Measurements from ENCODE around the gene SOWAHA.

Gene SOWAHA

GRCh38 chr5:132839426-132840301 lies 26.6 kb downstream of the SOWAHA start:
- no peak overlapping the region for H3K9ac ChIP-seq (ENCODE audit: low read length)
- no peaks in the 10 kb centered on the region for H3F3A ChIP-seq (ENCODE audit: insufficient read depth, low read length)
- H2AFZ ChIP-seq (ENCODE audit: low read length): no peak overlapping the region

GRCh38 chr5:132840313-132840712 lies 27.2 kb downstream of the SOWAHA start:
- no peak overlapping the region for H3K4me2 ChIP-seq (ENCODE audit: low read depth, low read length)
- H3K9me3 ChIP-seq (replicated peaks; ENCODE audit: insufficient read depth, low read length): no peaks in the 10 kb centered on the region
- TF ChIP-seq CTCF (IDR thresholded peaks at IDR 0.05; ENCODE audit: low read length) (no peak), EZH2 (optimal IDR thresholded peaks at IDR 0.05; ENCODE audit: low read depth, low read length) (no peak), EZH2phosphoT487 (IDR thresholded peaks at IDR 0.05; ENCODE audit: low read length) (no peak)
- no peak overlapping the region for H3K27ac ChIP-seq (ENCODE audit: low read length)
- H3K9me2 ChIP-seq (replicated peaks; ENCODE audit: insufficient read depth, low read length): no peaks in the 10 kb centered on the region
- no peaks in the 10 kb centered on the region for H3K79me2 ChIP-seq (ENCODE audit: low read length)
- H3K36me3 ChIP-seq (replicated peaks; ENCODE audit: insufficient read depth, low read length): no peaks in the 10 kb centered on the region
- H2AFZ ChIP-seq (ENCODE audit: low read length): no peak overlapping the region
- no peak overlapping the region for H3K9ac ChIP-seq (ENCODE audit: low read length)
- no peaks in the 10 kb centered on the region for H3K4me1 ChIP-seq (ENCODE audit: low read length)
- H3K4me3 ChIP-seq (ENCODE audit: low read length): no peak overlapping the region
- no peaks in the 10 kb centered on the region for H3K27me3 ChIP-seq (replicated peaks; ENCODE audit: insufficient read depth, low read length)
- H4K20me1 ChIP-seq (ENCODE audit: insufficient read depth, low read length): no peaks in the 10 kb centered on the region
- no peak for DNase-seq
- no peaks in the 10 kb centered on the region for H3F3A ChIP-seq (ENCODE audit: insufficient read depth, low read length)

More at GRCh38 chr5:132839426-132840301, 26.6 kb downstream of the SOWAHA start:
- Histone ChIP-seq H3K4me2 (ENCODE audit: low read depth, low read length) (no peak overlapping the region), H3K4me1 (ENCODE audit: low read length) (no peaks in the 10 kb centered on the region), H3K36me3 (replicated peaks; ENCODE audit: insufficient read depth, low read length) (no peaks in the 10 kb centered on the region), H4K20me1 (ENCODE audit: insufficient read depth, low read length) (no peaks in the 10 kb centered on the region), H3K9me2 (replicated peaks; ENCODE audit: insufficient read depth, low read length) (no peaks in the 10 kb centered on the region), H3K4me3 (ENCODE audit: low read length) (no peak overlapping the region), H3K27me3 (replicated peaks; ENCODE audit: insufficient read depth, low read length) (no peaks in the 10 kb centered on the region), H3K27ac (ENCODE audit: low read length) (no peak overlapping the region), H3K9me3 (replicated peaks; ENCODE audit: insufficient read depth, low read length) (no peaks in the 10 kb centered on the region), H3K79me2 (ENCODE audit: low read length) (no peaks in the 10 kb centered on the region)
- no peak for DNase-seq
- TF ChIP-seq EZH2phosphoT487 (IDR thresholded peaks at IDR 0.05; ENCODE audit: low read length) (no peak), CTCF (IDR thresholded peaks at IDR 0.05; ENCODE audit: low read length) (no peak), EZH2 (optimal IDR thresholded peaks at IDR 0.05; ENCODE audit: low read depth, low read length) (no peak)

- no peaks in the 10 kb centered on the region for H3K4me1 ChIP-seq (ENCODE audit: low read length)
- no peak overlapping the region for H2AFZ ChIP-seq (ENCODE audit: low read length)
- H3K9ac ChIP-seq (ENCODE audit: low read length): no peak overlapping the region
- no peaks in the 10 kb centered on the region for H3K27me3 ChIP-seq (replicated peaks; ENCODE audit: insufficient read depth, low read length)
- H3K9me2 ChIP-seq (replicated peaks; ENCODE audit: insufficient read depth, low read length): no peaks in the 10 kb centered on the region
- no peaks in the 10 kb centered on the region for H4K20me1 ChIP-seq (ENCODE audit: insufficient read depth, low read length)
- no peaks in the 10 kb centered on the region for H3K79me2 ChIP-seq (ENCODE audit: low read length)
- H3K27ac ChIP-seq (ENCODE audit: low read length): no peak overlapping the region
- no peaks in the 10 kb centered on the region for H3K36me3 ChIP-seq (replicated peaks; ENCODE audit: insufficient read depth, low read length)
- no peak overlapping the region for H3K4me2 ChIP-seq (ENCODE audit: low read depth, low read length)
- H3K4me3 ChIP-seq (ENCODE audit: low read length): no peak overlapping the region
- DNase-seq: no peak
- TF ChIP-seq EZH2phosphoT487 (IDR thresholded peaks at IDR 0.05; ENCODE audit: low read length): no peak
- no peak for TF ChIP-seq EZH2 (optimal IDR thresholded peaks at IDR 0.05; ENCODE audit: low read depth, low read length)
- no peak for TF ChIP-seq CTCF (IDR thresholded peaks at IDR 0.05; ENCODE audit: low read length)
- no peaks in the 10 kb centered on the region for H3K9me3 ChIP-seq (replicated peaks; ENCODE audit: insufficient read depth, low read length)
- no peaks in the 10 kb centered on the region for H3F3A ChIP-seq (ENCODE audit: insufficient read depth, low read length)
Observed at GRCh38 chr5:132840896-132841295, 27.8 kb downstream of the SOWAHA start.
